WTC11 (cell line): ENCODE measurements around the gene RBFOX2. TPM values are rescaled to one million over a fixed set of nuclear protein-coding genes. Genes with fewer than 3 reads are reported as not detected.

Experiments used
- ATAC-seq: fragments of 200-7000 bp; cut with Tn5 transposase; 2 replicates; pipeline ENCODE4 v1.10.0; 2021; ENCODE audit warnings: mild to moderate bottlenecking, moderate library complexity
- CTCF ChIA-PET: fragments of 300-600 bp; sonication (Branson Sonifier 250); formaldehyde crosslinking; loops from one replicate; lab custom pipeline; 2021; ENCODE audit warnings: antibody characterized with exemption; lab: Charles Lee
- POLR2A ChIA-PET: fragments of 350-600 bp; sonication (Branson Sonifier 250); formaldehyde crosslinking; loops from one replicate; lab custom pipeline; 2021; ENCODE audit warnings: antibody characterized with exemption; lab: Charles Lee
- DNase-seq: peaks from one replicate; pipeline ENCODE4 v3.0.0; 2021; ENCODE audit warnings: low spot score
- H3K27ac Mint-ChIP-seq: 2 replicates; pipeline ENCODE4 v1.8.0; 2021; ENCODE audit warnings: mixed read lengths
- H3K27me3 Mint-ChIP-seq: 2 replicates; pipeline ENCODE4 v1.8.0; 2021; ENCODE audit warnings: low read depth, mild to moderate bottlenecking, moderate library complexity, mixed read lengths
- H3K36me3 Mint-ChIP-seq: 2 replicates; pipeline ENCODE4 v1.8.0; 2021; ENCODE audit warnings: mixed read lengths
- H3K4me1 Mint-ChIP-seq: 2 replicates; pipeline ENCODE4 v1.8.0; 2022; ENCODE audit warnings: mixed read lengths
- H3K4me3 Mint-ChIP-seq: 2 replicates; pipeline ENCODE4 v1.8.0; 2021; ENCODE audit warnings: mild to moderate bottlenecking, moderate library complexity, mixed read lengths
- H3K9me3 Mint-ChIP-seq: 2 replicates; pipeline ENCODE4 v1.8.0; 2021; ENCODE audit warnings: mixed read lengths
- CREB1 ChIP-seq: sonication (generic); formaldehyde crosslinking; IDR thresholded peaks from 2 replicates; pipeline ENCODE4 v1.8.0; 2023; ENCODE audit warnings: mild to moderate bottlenecking, missing genetic modification reagents
- E2F5 ChIP-seq: sonication (generic); formaldehyde crosslinking; IDR thresholded peaks from 2 replicates; pipeline ENCODE4 v1.8.1; 2022; ENCODE audit warnings: mild to moderate bottlenecking, moderate library complexity, missing genetic modification reagents
- ELF4 ChIP-seq: sonication (generic); formaldehyde crosslinking; IDR thresholded peaks from 2 replicates; pipeline ENCODE4 v1.8.1; 2022; ENCODE audit warnings: low read depth, mild to moderate bottlenecking, moderate library complexity, missing genetic modification reagents
- ERG ChIP-seq: fragments of 250-450 bp; sonication (Bioruptor Pico); IDR thresholded peaks from 2 replicates; pipeline ENCODE4 v1.8.0; 2021; ENCODE audit warnings: mild to moderate bottlenecking
- FOXK1 ChIP-seq: sonication (generic); formaldehyde crosslinking; IDR thresholded peaks from 2 replicates; pipeline ENCODE4 v1.8.0; 2022; ENCODE audit warnings: mild to moderate bottlenecking, moderate library complexity, missing genetic modification reagents
- FOXP1 ChIP-seq: sonication (generic); formaldehyde crosslinking; IDR thresholded peaks from 2 replicates; pipeline ENCODE4 v1.8.0; 2022; ENCODE audit warnings: missing genetic modification reagents, mild to moderate bottlenecking, moderate library complexity, borderline replicate concordance
- GRHL2 ChIP-seq: fragments of 250-450 bp; sonication (Bioruptor Pico); IDR thresholded peaks from 2 replicates; pipeline ENCODE4 v1.8.0; 2022; ENCODE audit warnings: mild to moderate bottlenecking, moderate library complexity; ENCODE audit not compliant: insufficient replicate concordance, severe bottlenecking
- HMGXB4 ChIP-seq: sonication (generic); formaldehyde crosslinking; IDR thresholded peaks from 2 replicates; pipeline ENCODE4 v1.8.1; 2023; ENCODE audit warnings: mild to moderate bottlenecking, moderate library complexity, missing genetic modification reagents
- JUN ChIP-seq: sonication (generic); formaldehyde crosslinking; IDR thresholded peaks from 2 replicates; pipeline ENCODE4 v1.8.0; 2023; ENCODE audit warnings: mild to moderate bottlenecking, missing genetic modification reagents
- MXD4 ChIP-seq: fragments of 250-450 bp; sonication (Bioruptor Pico); IDR thresholded peaks from 2 replicates; pipeline ENCODE4 v1.8.0; 2021; ENCODE audit warnings: mild to moderate bottlenecking, moderate library complexity, borderline replicate concordance
- NFATC4 ChIP-seq: fragments of 250-450 bp; sonication (Bioruptor Pico); IDR thresholded peaks from 2 replicates; pipeline ENCODE4 v1.9.0; 2021; ENCODE audit warnings: mild to moderate bottlenecking
- NFYB ChIP-seq: sonication (generic); formaldehyde crosslinking; conservative IDR thresholded peaks from 2 replicates; pipeline ENCODE4 v1.8.0; 2022; ENCODE audit warnings: low read depth, missing genetic modification reagents
- OVOL2 ChIP-seq: fragments of 250-450 bp; sonication (Bioruptor Pico); IDR thresholded peaks from 2 replicates; pipeline ENCODE4 v1.9.0; 2021; ENCODE audit warnings: mild to moderate bottlenecking, borderline replicate concordance
- RORB ChIP-seq: fragments of 250-450 bp; sonication (Bioruptor Pico); IDR thresholded peaks from 2 replicates; pipeline ENCODE4 v1.9.0; 2021; ENCODE audit warnings: mild to moderate bottlenecking
- TEAD4 ChIP-seq: sonication (generic); formaldehyde crosslinking; IDR thresholded peaks from 2 replicates; pipeline ENCODE4 v1.8.0; 2022; ENCODE audit warnings: mild to moderate bottlenecking, missing genetic modification reagents
- TP53 ChIP-seq: sonication (generic); formaldehyde crosslinking; IDR thresholded peaks from 2 replicates; pipeline ENCODE4 v1.8.1; 2023; ENCODE audit warnings: mild to moderate bottlenecking, missing genetic modification reagents
- ZMAT4 ChIP-seq: fragments of 250-450 bp; sonication (Bioruptor Pico); IDR thresholded peaks from 2 replicates; pipeline ENCODE4 v1.9.0; 2021; ENCODE audit warnings: mild to moderate bottlenecking
- ZNF138 ChIP-seq: sonication (generic); formaldehyde crosslinking; conservative IDR thresholded peaks from 2 replicates; pipeline ENCODE4 v1.8.1; 2022; ENCODE audit warnings: mild to moderate bottlenecking, moderate library complexity, missing genetic modification reagents
- ZNF232 ChIP-seq: sonication (generic); formaldehyde crosslinking; IDR thresholded peaks from 2 replicates; pipeline ENCODE4 v1.8.0; 2022; ENCODE audit warnings: mild to moderate bottlenecking, missing genetic modification reagents
- ZNF263 ChIP-seq: sonication (generic); formaldehyde crosslinking; IDR thresholded peaks from 2 replicates; pipeline ENCODE4 v1.8.1; 2022; ENCODE audit warnings: low read depth, mild to moderate bottlenecking, moderate library complexity, missing genetic modification reagents
- total RNA-seq: library from RNA; stranded (reverse); gene quantifications from 3 replicates; pipeline ENCODE4 v1.2.3, GENCODE V29; 2021
- TF ChIP-seq, protein P1 (sequence below): sonication (generic); formaldehyde crosslinking; IDR thresholded peaks from 2 replicates; pipeline ENCODE4 v1.8.0; 2022; ENCODE audit warnings: mild to moderate bottlenecking, missing genetic modification reagents
- TF ChIP-seq, protein P2 (sequence below): fragments of 250-450 bp; sonication (Bioruptor Pico); conservative IDR thresholded peaks from 2 replicates; pipeline ENCODE4 v1.9.0; 2021; ENCODE audit warnings: mild to moderate bottlenecking
- TF ChIP-seq, protein P3 (sequence below): sonication (generic); formaldehyde crosslinking; conservative IDR thresholded peaks from 2 replicates; pipeline ENCODE4 v1.8.1; 2022; ENCODE audit warnings: mild to moderate bottlenecking, missing genetic modification reagents

The RBFOX2 gene
- total RNA-seq, 1 experiment from 2014 or later, result 107 TPM

GRCh38 chr22:35781898-35782297 lies 246.7 kb downstream of the RBFOX2 start:
- Mint-ChIP-seq H3K27me3 (no peaks in the 10 kb centered on the region), H3K9me3 (no peaks in the 10 kb centered on the region)
- CTCF ChIA-PET, result no interaction called here

DNA sequence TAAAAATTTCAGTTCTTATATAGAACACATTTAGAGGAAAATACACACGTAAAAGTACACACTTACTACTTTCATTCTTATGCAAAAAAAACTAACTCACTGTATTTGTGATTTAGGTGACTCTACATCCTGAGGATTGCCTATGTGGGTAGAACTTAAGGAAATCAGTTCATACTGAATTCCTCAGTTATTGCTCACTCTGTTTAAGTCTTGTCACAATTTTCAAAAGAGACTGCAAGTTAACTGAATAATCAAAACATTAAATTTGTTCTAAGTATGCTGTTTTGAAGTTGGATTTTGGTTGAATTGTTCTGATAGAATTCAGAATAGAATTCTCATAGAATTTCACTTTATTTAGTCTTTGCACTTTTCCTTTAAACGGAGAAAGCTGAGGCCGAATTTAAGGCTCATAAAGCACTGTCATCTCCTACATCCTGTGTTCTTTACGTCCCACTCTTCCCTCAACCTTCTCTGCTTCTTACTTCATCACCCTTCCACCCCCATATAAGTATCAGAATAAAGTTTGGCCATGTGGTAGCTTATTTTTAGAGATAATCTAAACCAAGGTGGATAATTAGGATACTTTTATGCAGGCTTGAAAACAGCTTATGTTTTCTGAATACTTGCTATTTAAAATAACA lies 251.2 kb downstream of the RBFOX2 start:
- no peak for DNase-seq
- peaks cover 21% of the 10 kb centered on the region for H3K4me1 Mint-ChIP-seq
- no peaks in the 10 kb centered on the region for H3K9me3 Mint-ChIP-seq
- no peaks in the 10 kb centered on the region for H3K27me3 Mint-ChIP-seq
- TF ChIP-seq FOXK1 (CRISPR knock-in tag) (no peak), MXD4 (CRISPR knock-in tag) (no peak), HMGXB4 (CRISPR knock-in tag) (no peak), ZNF232 (CRISPR knock-in tag) (no peak), CREB1 (CRISPR knock-in tag) (no peak), FOXP1 (no peak), E2F5 (CRISPR knock-in tag) (no peak), ZNF263 (CRISPR knock-in tag) (no peak), JUN (CRISPR knock-in tag) (no peak), OVOL2 (CRISPR knock-in tag) (no peak), ZMAT4 (no peak), ELF4 (CRISPR knock-in tag) (no peak), NFYB (CRISPR knock-in tag) (no peak), TEAD4 (CRISPR knock-in tag) (no peak), RORB (CRISPR knock-in tag) (no peak), GRHL2 (CRISPR knock-in tag) (no peak), ERG (CRISPR knock-in tag) (no peak)
- TF ChIP-seq, protein P1, sequence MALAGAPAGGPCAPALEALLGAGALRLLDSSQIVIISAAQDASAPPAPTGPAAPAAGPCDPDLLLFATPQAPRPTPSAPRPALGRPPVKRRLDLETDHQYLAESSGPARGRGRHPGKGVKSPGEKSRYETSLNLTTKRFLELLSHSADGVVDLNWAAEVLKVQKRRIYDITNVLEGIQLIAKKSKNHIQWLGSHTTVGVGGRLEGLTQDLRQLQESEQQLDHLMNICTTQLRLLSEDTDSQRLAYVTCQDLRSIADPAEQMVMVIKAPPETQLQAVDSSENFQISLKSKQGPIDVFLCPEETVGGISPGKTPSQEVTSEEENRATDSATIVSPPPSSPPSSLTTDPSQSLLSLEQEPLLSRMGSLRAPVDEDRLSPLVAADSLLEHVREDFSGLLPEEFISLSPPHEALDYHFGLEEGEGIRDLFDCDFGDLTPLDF, result no peak
- TF ChIP-seq, protein P2, sequence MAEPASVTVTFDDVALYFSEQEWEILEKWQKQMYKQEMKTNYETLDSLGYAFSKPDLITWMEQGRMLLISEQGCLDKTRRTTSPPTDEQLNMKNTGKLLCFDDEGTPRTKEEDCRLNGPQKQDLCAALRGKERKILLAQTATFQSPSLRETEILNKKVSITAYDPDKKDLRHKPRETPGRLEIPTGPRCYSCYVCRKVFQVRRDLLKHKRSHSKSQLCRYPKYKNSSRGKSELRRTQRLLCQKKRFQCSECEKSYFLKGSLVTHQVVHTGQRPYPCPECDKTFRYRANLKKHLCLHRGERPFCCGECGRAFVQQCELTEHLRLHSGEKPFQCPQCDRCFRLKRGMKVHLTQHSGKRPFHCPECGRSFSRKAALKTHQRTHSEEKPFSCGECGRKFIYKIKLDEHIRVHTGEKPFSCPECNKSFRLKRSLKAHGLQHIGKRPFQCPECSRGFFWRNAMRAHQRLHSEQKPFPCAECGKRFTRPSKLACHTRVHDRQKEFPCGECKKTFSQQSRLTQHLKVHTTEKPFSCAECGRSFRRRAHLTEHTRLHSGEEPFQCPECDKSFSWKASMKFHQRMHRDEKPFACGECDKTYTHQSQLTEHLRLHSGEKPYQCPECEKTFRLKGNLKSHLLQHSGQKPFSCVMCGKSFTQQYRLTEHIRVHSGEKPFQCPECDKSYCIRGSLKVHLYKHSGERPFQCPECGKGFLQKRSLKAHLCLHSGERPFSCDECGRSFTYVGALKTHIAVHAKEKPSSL (CRISPR knock-in tag), result no peak
- H3K36me3 Mint-ChIP-seq, result peaks cover 7% of the 10 kb centered on the region
- H3K4me3 Mint-ChIP-seq, result no peak overlapping the region
- ChIA-PET POLR2A (no interaction called here), CTCF (interaction anchor here (0.6 kb wide), 1 partner anchor 11 kb away, joined by 3 read pairs; no protein-coding TSS in a partner anchor)
- H3K27ac Mint-ChIP-seq, result peak overlapping the region; percentile 9; the same call in 1 of the 2 replicates
- no peak for ATAC-seq

More at GRCh38 chr22:35781898-35782297, 246.7 kb downstream of the RBFOX2 start:
- Mint-ChIP-seq H3K4me3 (no peak overlapping the region), H3K27ac (peak overlapping the region; percentile 1; the same call in 1 of the 2 replicates), H3K36me3 (peaks cover 7% of the 10 kb centered on the region), H3K4me1 (peaks cover 16% of the 10 kb centered on the region)
- DNase-seq (no peak), ATAC-seq (no peak)
- POLR2A ChIA-PET, result no interaction called here
- no peak for TF ChIP-seq TP53 (CRISPR knock-in tag)
- no peak for TF ChIP-seq ZNF138 (CRISPR knock-in tag)
- TF ChIP-seq NFATC4 (CRISPR knock-in tag), result no peak
- TF ChIP-seq, protein P3, sequence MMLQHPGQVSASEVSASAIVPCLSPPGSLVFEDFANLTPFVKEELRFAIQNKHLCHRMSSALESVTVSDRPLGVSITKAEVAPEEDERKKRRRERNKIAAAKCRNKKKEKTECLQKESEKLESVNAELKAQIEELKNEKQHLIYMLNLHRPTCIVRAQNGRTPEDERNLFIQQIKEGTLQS (CRISPR knock-in tag), result no peak
